HCT116 (cell line): ENCODE data around the gene ALX4.

ENCODE experiments used
- CEBPB ChIP-seq: IDR thresholded peaks from 2 replicates; pipeline ENCODE4 v1.6.1; 2012; ENCODE audit warnings: low read depth
- CTCF ChIP-seq, 3 experiments: fragments of 200-600 bp in 1 of 3; sonication (generic) in 1 of 3; IDR thresholded peaks in 2 of 3; conservative IDR thresholded peaks in 1 of 3; 2 replicates each; pipeline ENCODE4 v1.5.1; 2012 to 2017; ENCODE audit warnings: low read depth in 2 of 3, low read length in 2 of 3, antibody characterized with exemption in 1 of 3, borderline replicate concordance in 1 of 3, control low read depth in 1 of 3, mild to moderate bottlenecking in 1 of 3, mixed read lengths in 1 of 3, mixed run types in 1 of 3, moderate library complexity in 1 of 3; ENCODE audit not compliant: insufficient read depth in 1 of 3
- ELF1 ChIP-seq: IDR thresholded peaks from 2 replicates; pipeline ENCODE4 v1.6.1; 2012; ENCODE audit warnings: low read depth, borderline replicate concordance
- EZH2 ChIP-seq: fragments of 200-600 bp; sonication (generic); IDR thresholded peaks from 2 replicates; pipeline ENCODE4 v1.6.1; 2017; ENCODE audit warnings: antibody characterized with exemption, mixed run types
- FOSL1 ChIP-seq: IDR thresholded peaks from 2 replicates; pipeline ENCODE4 v1.6.1; 2012; ENCODE audit warnings: low read depth
- POLR2A ChIP-seq: IDR thresholded peaks from 2 replicates; pipeline ENCODE4 v1.7.0; 2011; ENCODE audit warnings: borderline replicate concordance; ENCODE audit not compliant: insufficient read depth, insufficient read length; ENCODE audit errors: extremely low read depth
- POLR2AphosphoS5 ChIP-seq: IDR thresholded peaks from 2 replicates; pipeline ENCODE4 v1.6.1; 2011; ENCODE audit warnings: mild to moderate bottlenecking, low read depth, low read length, moderate library complexity
- REST ChIP-seq: IDR thresholded peaks from 2 replicates; pipeline ENCODE4 v1.6.1; 2012; ENCODE audit warnings: low read depth
- SIN3A ChIP-seq: IDR thresholded peaks from 2 replicates; pipeline ENCODE4 v1.6.1; 2012; ENCODE audit warnings: low read depth
- ZNF274 ChIP-seq: fragments of 200-500 bp; sonication (Bioruptor generic); IDR thresholded peaks from 2 replicates; pipeline ENCODE4 v1.6.1; 2014; ENCODE audit warnings: mild to moderate bottlenecking, low read depth, low read length, inconsistent platforms

- TF ChIP-seq ZNF274 (no peak), CTCF (IDR thresholded peaks at IDR 0.05 in 2 of 3, conservative IDR thresholded peaks at IDR 0.05 in 1 of 3; ENCODE audit: borderline replicate concordance in 1 of 3, insufficient read depth in 1 of 3, low read depth in 2 of 3, low read length in 2 of 3) (no peak), SIN3A (no peak), REST (no peak), CEBPB (no peak), POLR2A (no peak), FOSL1 (no peak), EZH2 (no peak), ELF1 (no peak), POLR2AphosphoS5 (no peak)
Measured at GRCh38 chr11:44282620-44283019, 27.3 kb downstream of the ALX4 start.
